Brain microvascular endothelial cell (primary cell): ENCODE measurements around the gene FNDC5.

Source experiments
- DNase-seq: peaks from one replicate; pipeline ENCODE4 v3.0.0-alpha.2; 2020
- H3K27ac ChIP-seq: fragments of 250-450 bp; sonication (Bioruptor Pico); 2 replicates; pipeline ENCODE4 v1.5.1; 2020; ENCODE audit warnings: mild to moderate bottlenecking, moderate library complexity
- H3K27me3 ChIP-seq: fragments of 250-450 bp; sonication (Bioruptor Pico); replicated peaks from 2 replicates; pipeline ENCODE4 v1.5.1; 2020; ENCODE audit warnings: mild to moderate bottlenecking
- H3K36me3 ChIP-seq: fragments of 250-450 bp; sonication (Bioruptor Pico); replicated peaks from 2 replicates; pipeline ENCODE4 v1.5.1; 2020; ENCODE audit warnings: mild to moderate bottlenecking
- H3K4me3 ChIP-seq: 2 replicates; pipeline ENCODE4 v1.5.1; 2011; ENCODE audit warnings: low read depth, mild to moderate bottlenecking, control low read depth, low read length, moderate library complexity
- in situ Hi-C: cut with HindIII; loops from 2 replicates; pipeline ENCODE4 v1.10.0; 2017; ENCODE audit warnings: low sequenced_read_pairs, low pct_ligation_motif_present
- TF ChIP-seq, protein P1 (sequence below): IDR thresholded peaks from 2 replicates; pipeline ENCODE4 v1.5.1; 2011; ENCODE audit warnings: low read depth, mild to moderate bottlenecking, moderate library complexity, low read length, control low read depth, inconsistent platforms; ENCODE audit errors: missing control alignments

FNDC5 gene

GRCh38 chr1:32898958-32899357, 28.2 kb upstream of the FNDC5 start:
- no peak overlapping the region for H3K27ac ChIP-seq
- H3K36me3 ChIP-seq: no peaks in the 10 kb centered on the region
- in situ Hi-C loops: no loop called here
- DNase-seq: no peak
- TF ChIP-seq, protein P1, sequence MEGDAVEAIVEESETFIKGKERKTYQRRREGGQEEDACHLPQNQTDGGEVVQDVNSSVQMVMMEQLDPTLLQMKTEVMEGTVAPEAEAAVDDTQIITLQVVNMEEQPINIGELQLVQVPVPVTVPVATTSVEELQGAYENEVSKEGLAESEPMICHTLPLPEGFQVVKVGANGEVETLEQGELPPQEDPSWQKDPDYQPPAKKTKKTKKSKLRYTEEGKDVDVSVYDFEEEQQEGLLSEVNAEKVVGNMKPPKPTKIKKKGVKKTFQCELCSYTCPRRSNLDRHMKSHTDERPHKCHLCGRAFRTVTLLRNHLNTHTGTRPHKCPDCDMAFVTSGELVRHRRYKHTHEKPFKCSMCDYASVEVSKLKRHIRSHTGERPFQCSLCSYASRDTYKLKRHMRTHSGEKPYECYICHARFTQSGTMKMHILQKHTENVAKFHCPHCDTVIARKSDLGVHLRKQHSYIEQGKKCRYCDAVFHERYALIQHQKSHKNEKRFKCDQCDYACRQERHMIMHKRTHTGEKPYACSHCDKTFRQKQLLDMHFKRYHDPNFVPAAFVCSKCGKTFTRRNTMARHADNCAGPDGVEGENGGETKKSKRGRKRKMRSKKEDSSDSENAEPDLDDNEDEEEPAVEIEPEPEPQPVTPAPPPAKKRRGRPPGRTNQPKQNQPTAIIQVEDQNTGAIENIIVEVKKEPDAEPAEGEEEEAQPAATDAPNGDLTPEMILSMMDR: no peak
- H3K27me3 ChIP-seq: no peaks in the 10 kb centered on the region
- H3K4me3 ChIP-seq: no peak overlapping the region

DNA sequence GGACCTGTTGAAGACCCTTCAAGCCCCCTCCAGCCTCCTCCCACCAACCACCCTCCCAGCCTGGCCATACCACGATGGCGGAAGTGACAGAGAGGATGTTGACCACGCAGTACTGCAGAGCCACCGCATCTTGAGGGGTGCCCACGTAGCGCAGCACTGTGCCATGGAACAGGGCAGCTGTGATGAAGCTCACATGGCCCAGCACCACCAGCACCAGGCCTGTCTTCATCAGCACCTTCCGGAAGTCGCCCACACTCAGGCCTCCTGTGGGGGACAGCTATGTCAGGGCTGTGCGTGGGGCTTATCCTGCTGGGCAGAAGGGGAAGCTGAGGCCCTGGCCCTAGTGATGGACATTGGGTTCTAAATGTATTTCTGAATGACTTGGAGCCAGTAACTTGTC, 27.3 kb upstream of the FNDC5 start:
- Histone ChIP-seq H3K27ac (no peak overlapping the region), H3K27me3 (no peaks in the 10 kb centered on the region), H3K36me3 (no peaks in the 10 kb centered on the region), H3K4me3 (no peak overlapping the region)
- no peak for DNase-seq
- TF ChIP-seq, protein P1: no peak
- in situ Hi-C loops: no loop called here

- in situ Hi-C loops: no loop called here
- TF ChIP-seq, protein P1: no peak
- no peaks in the 10 kb centered on the region for H3K36me3 ChIP-seq
- H3K27ac ChIP-seq: no peak overlapping the region
- no peak for DNase-seq
- no peak overlapping the region for H3K4me3 ChIP-seq
- H3K27me3 ChIP-seq: peaks cover 4% of the 10 kb centered on the region
Measured at GRCh38 chr1:32897082-32898049, 26.7 kb upstream of the FNDC5 start.

- Histone ChIP-seq H3K27me3 (peaks cover 13% of the 10 kb centered on the region), H3K27ac (no peak overlapping the region), H3K4me3 (no peak overlapping the region), H3K36me3 (no peaks in the 10 kb centered on the region)
- TF ChIP-seq, protein P1: no peak
- no peak for DNase-seq
- in situ Hi-C loops: no loop called here
Measured at GRCh38 chr1:32896451-32896850, 25.7 kb upstream of the FNDC5 start.

- DNase-seq: no peak
- H3K36me3 ChIP-seq: no peaks in the 10 kb centered on the region
- no peak overlapping the region for H3K27ac ChIP-seq
- in situ Hi-C loops: no loop called here
- TF ChIP-seq, protein P1: no peak
- H3K4me3 ChIP-seq: no peak overlapping the region
- peaks cover 19% of the 10 kb centered on the region for H3K27me3 ChIP-seq
Measured at GRCh38 chr1:32895325-32896215, 24.9 kb upstream of the FNDC5 start.
